ENCODE data around the gene MCOLN3. TPM values are rescaled to one million over a fixed set of nuclear protein-coding genes. Genes with fewer than 3 reads are reported as not detected.
"Not testable (repeated sequence)": the region's sequence is repeated elsewhere in the genome, so short reads cannot be mapped to it uniquely, and the experiment has no call there.

Gene MCOLN3
- total and polyA plus RNA-seq, 5 experiments from 2014 or later: 0.08 to 0.51 TPM; not detected in 3

GRCh38 chr1:84998642-84999280, 49.5 kb downstream of the MCOLN3 start:
- Mint-ChIP-seq H3K4me3 (peak overlapping the region; percentile 79 to 97 (median 92)), H3K9me3 (peaks cover 0 to 11% (median 4%) of the 10 kb centered on the region in 9 donors), H3K4me1 (peaks cover 11 to 42% (median 26%) of the 10 kb centered on the region in 4 donors), H3K27ac (peak overlapping the region in 8 of 10 donors; percentile 51 to 88 (median 66)), H3K27me3 (peaks cover 4 to 22% (median 9%) of the 10 kb centered on the region in 5 donors), H3K36me3 (peaks cover 0 to 9% (median 0%) of the 10 kb centered on the region in 3 donors)
- POLR2A ChIA-PET: interaction anchor here (1.3 kb wide), 1 partner anchor 54 kb away, joined by 6 read pairs; no protein-coding TSS in a partner anchor
- ATAC-seq (peak; percentile 74 to 85), DNase-seq (peak in 9 of 10 donors; percentile 21 to 80 (median 43))

- H3K27me3 Mint-ChIP-seq: peaks cover 4 to 22% (median 9%) of the 10 kb centered on the region in 5 donors
- POLR2A ChIA-PET: interaction anchor here (1.3 kb wide), 1 partner anchor 53 kb away, joined by 6 read pairs; no protein-coding TSS in a partner anchor
- peaks cover 0 to 2% (median 0%) of the 10 kb centered on the region in 3 donors for H3K36me3 Mint-ChIP-seq
- peaks cover 11 to 44% (median 25%) of the 10 kb centered on the region in 4 donors for H3K4me1 Mint-ChIP-seq
- no peak for ATAC-seq
- peak in 3 of 10 donors; percentile 21 to 24 (median 23) for DNase-seq
- peak overlapping the region in 9 of 10 donors; percentile 0 to 83 (median 77) for H3K27ac Mint-ChIP-seq
- peaks cover 0 to 3% (median 0%) of the 10 kb centered on the region in 9 donors for H3K9me3 Mint-ChIP-seq
- peak overlapping the region; percentile 79 to 97 (median 92) for H3K4me3 Mint-ChIP-seq
These were observed 50.4 kb downstream of the MCOLN3 start for GRCh38 chr1:84997667-84998600.

GRCh38 chr1:84996846-84997666, 51.2 kb downstream of the MCOLN3 start, which contains the start of gene MCOLN2:
Gene MCOLN2 (minus strand): TSS chr1:84997113. CDS start chr1:84996872, 241 bp downstream.
- H3K9me3 Mint-ChIP-seq: no peaks in the 10 kb centered on the region
- H3K4me1 Mint-ChIP-seq: peaks cover 11 to 49% (median 25%) of the 10 kb centered on the region in 4 donors
- H3K36me3 Mint-ChIP-seq: peaks cover 0 to 2% (median 0%) of the 10 kb centered on the region in 3 donors
- H3K4me3 Mint-ChIP-seq: peak within 1 kb of the TSS; percentile 82 to 97 (median 92)
- POLR2A ChIA-PET: no interaction called here
- DNase-seq: peak; percentile 8 to 67 (median 42)
- H3K27ac Mint-ChIP-seq: peak within 1 kb of the TSS; percentile 2 to 83 (median 74)
- peaks cover 4 to 21% (median 9%) of the 10 kb centered on the region in 5 donors for H3K27me3 Mint-ChIP-seq
- ATAC-seq: peak; percentile 68 to 75

GRCh38 chr1:84995484-84996334, 52.6 kb downstream of the MCOLN3 start:
- ATAC-seq (no peak), DNase-seq (peak in 1 of 10 donors; percentile 29)
- Mint-ChIP-seq H3K27ac (peak overlapping the region in 4 of 10 donors; percentile 15 to 78 (median 62)), H3K27me3 (peaks cover 5 to 19% (median 9%) of the 10 kb centered on the region in 5 donors), H3K36me3 (peaks cover 0 to 2% (median 0%) of the 10 kb centered on the region in 3 donors), H3K4me3 (peak overlapping the region; percentile 0 to 88 (median 82)), H3K4me1 (peaks cover 11 to 46% (median 25%) of the 10 kb centered on the region in 4 donors), H3K9me3 (no peaks in the 10 kb centered on the region)
- POLR2A ChIA-PET: no interaction called here

- Mint-ChIP-seq H3K4me1 (peaks cover 6 to 37% (median 14%) of the 10 kb centered on the region in 4 donors), H3K27me3 (peaks cover 0 to 8% (median 3%) of the 10 kb centered on the region in 5 donors), H3K36me3 (peaks cover 0 to 2% (median 0%) of the 10 kb centered on the region in 3 donors), H3K4me3 (no peak overlapping the region), H3K9me3 (no peaks in the 10 kb centered on the region), H3K27ac (peak overlapping the region in 2 of 10 donors; percentile 11 to 68)
- no peak for ATAC-seq
- DNase-seq: no peak
- POLR2A ChIA-PET: no interaction called here
These were observed 57.0 kb downstream of the MCOLN3 start for GRCh38 chr1:84991097-84991920.

GRCh38 chr1:84988588-84988987, 59.7 kb downstream of the MCOLN3 start:
- peaks cover 2 to 21% (median 8%) of the 10 kb centered on the region in 5 donors for H3K27me3 Mint-ChIP-seq
- peak overlapping the region in 1 of 10 donors; percentile 1 for H3K4me3 Mint-ChIP-seq
- POLR2A ChIA-PET: no interaction called here
- H3K9me3 Mint-ChIP-seq: no peaks in the 10 kb centered on the region
- H3K4me1 Mint-ChIP-seq: peaks cover 10 to 21% (median 12%) of the 10 kb centered on the region in 4 donors
- peak overlapping the region in 5 of 10 donors; percentile 0 to 74 (median 66) for H3K27ac Mint-ChIP-seq
- peak in 1 of 2 donors; percentile 33 for ATAC-seq
- DNase-seq: no peak
- H3K36me3 Mint-ChIP-seq: peaks cover 0 to 4% (median 2%) of the 10 kb centered on the region in 3 donors

- Mint-ChIP-seq H3K27me3 (peaks cover 0 to 21% (median 7%) of the 10 kb centered on the region in 5 donors), H3K4me1 (peaks cover 8 to 13% (median 10%) of the 10 kb centered on the region in 4 donors)
- POLR2A ChIA-PET, DNase-seq, H3K4me3 Mint-ChIP-seq, ATAC-seq, H3K36me3 Mint-ChIP-seq, H3K9me3 Mint-ChIP-seq, H3K27ac Mint-ChIP-seq: not testable (repeated sequence)
These were observed 61.7 kb downstream of the MCOLN3 start for GRCh38 chr1:84986561-84986960.

GRCh38 chr1:84985365-84985764, 62.9 kb downstream of the MCOLN3 start:
- Mint-ChIP-seq H3K4me3 (no peak overlapping the region), H3K27me3 (peaks cover 0 to 21% (median 7%) of the 10 kb centered on the region in 5 donors), H3K36me3 (peaks cover 0 to 14% (median 0%) of the 10 kb centered on the region in 3 donors), H3K4me1 (peaks cover 8 to 11% (median 10%) of the 10 kb centered on the region in 4 donors), H3K27ac (peak overlapping the region in 1 of 10 donors; percentile 59), H3K9me3 (peaks cover 0 to 4% (median 0%) of the 10 kb centered on the region in 9 donors)
- ATAC-seq (no peak), DNase-seq (no peak)
- POLR2A ChIA-PET: no interaction called here

GRCh38 chr1:84982395-84982794, 65.9 kb downstream of the MCOLN3 start:
- Mint-ChIP-seq H3K4me1 (peaks cover 0 to 4% (median 1%) of the 10 kb centered on the region in 4 donors), H3K36me3 (peaks cover 0 to 14% (median 2%) of the 10 kb centered on the region in 3 donors), H3K27ac (no peak overlapping the region), H3K27me3 (peaks cover 0 to 21% (median 10%) of the 10 kb centered on the region in 5 donors), H3K9me3 (peaks cover 0 to 12% (median 2%) of the 10 kb centered on the region in 9 donors), H3K4me3 (no peak overlapping the region)
- POLR2A ChIA-PET: no interaction called here
- no peak for ATAC-seq
- DNase-seq: no peak

GRCh38 chr1:84975035-84975434, 73.3 kb downstream of the MCOLN3 start:
- POLR2A ChIA-PET: no interaction called here
- DNase-seq (no peak), ATAC-seq (no peak)
- H3K27me3 Mint-ChIP-seq: peaks cover 0 to 20% (median 0%) of the 10 kb centered on the region in 5 donors
- H3K9me3 Mint-ChIP-seq: peaks cover 0 to 9% (median 0%) of the 10 kb centered on the region in 9 donors
- H3K36me3 Mint-ChIP-seq: peaks cover 0 to 7% (median 6%) of the 10 kb centered on the region in 3 donors
- H3K4me1 Mint-ChIP-seq: peaks cover 0 to 25% (median 4%) of the 10 kb centered on the region in 4 donors
- peak overlapping the region in 2 of 10 donors; percentile 11 to 18 for H3K27ac Mint-ChIP-seq
- H3K4me3 Mint-ChIP-seq: no peak overlapping the region

All from naive thymus-derived CD8-positive, alpha-beta T cell (primary cell).